ENCODE measurements around the gene PRKAR1B. TPM values are rescaled to one million over a fixed set of nuclear protein-coding genes. Genes with fewer than 3 reads are reported as not detected.
"Not testable (repeated sequence)": the region's sequence is repeated elsewhere in the genome, so short reads cannot be mapped to it uniquely, and the experiment has no call there.

PRKAR1B gene
- total RNA-seq, 1 donor from 2014 or later, result 16.5 TPM

DNA sequence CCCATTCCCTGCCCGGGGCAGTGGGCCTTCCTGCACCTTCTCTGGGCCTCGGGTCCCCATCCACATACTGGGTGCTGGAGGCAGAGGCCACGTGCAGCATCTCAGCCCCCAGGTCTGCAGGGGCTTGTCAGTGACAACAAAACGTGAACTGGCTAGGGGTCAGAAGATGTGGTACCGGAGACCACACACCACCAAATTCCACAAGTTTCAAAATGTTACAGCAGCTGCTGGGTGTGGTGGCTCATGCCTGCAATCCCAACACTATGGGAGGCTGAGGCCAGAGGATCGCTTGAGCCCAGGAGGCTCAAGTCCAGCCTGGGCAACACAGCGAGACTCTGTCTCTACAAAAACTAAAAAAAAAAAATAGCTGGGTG lies 62.7 kb downstream of the PRKAR1B start:
- intact Hi-C loops (cut with micrococcal nuclease), result no loop called here
- ATAC-seq (no peak), DNase-seq (no peak)

- DNase-seq (no peak), ATAC-seq (no peak)
- intact Hi-C loops (cut with micrococcal nuclease), result no loop called here
Observed at GRCh38 chr7:662576-662975, 64.5 kb downstream of the PRKAR1B start.

GRCh38 chr7:659996-660395 lies 67.1 kb downstream of the PRKAR1B start:
- ATAC-seq (no peak), DNase-seq (no peak)
- intact Hi-C loops (cut with micrococcal nuclease), result no loop called here

DNA sequence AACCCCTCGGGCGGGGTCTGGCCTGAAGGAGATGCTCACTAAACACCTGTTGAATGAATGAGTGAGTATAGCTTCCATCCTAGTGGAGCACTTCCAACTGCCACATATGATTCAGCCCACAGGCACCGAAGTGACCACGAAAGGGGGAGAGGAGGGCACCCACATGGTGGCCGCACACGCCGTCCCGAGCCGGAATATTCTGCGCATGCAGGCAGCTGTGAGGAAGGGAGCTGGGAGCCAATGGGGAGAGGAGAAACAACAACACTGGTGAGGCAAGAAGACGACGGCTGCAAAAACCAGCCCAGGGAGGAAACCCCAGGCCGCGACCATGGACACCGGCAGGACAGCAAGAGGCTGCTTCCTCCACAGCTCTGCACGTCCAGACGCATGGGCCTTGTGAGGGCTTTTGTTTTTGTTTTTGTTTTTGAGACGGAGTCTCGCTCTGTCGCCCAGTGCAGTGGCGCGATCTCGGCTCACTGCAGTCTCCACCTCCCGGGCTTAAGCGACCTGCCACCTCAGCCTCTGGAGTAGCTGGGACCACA lies 67.7 kb downstream of the PRKAR1B start:
- ATAC-seq, result no peak
- intact Hi-C loops (cut with micrococcal nuclease), result no loop called here
- no peak for DNase-seq

DNA sequence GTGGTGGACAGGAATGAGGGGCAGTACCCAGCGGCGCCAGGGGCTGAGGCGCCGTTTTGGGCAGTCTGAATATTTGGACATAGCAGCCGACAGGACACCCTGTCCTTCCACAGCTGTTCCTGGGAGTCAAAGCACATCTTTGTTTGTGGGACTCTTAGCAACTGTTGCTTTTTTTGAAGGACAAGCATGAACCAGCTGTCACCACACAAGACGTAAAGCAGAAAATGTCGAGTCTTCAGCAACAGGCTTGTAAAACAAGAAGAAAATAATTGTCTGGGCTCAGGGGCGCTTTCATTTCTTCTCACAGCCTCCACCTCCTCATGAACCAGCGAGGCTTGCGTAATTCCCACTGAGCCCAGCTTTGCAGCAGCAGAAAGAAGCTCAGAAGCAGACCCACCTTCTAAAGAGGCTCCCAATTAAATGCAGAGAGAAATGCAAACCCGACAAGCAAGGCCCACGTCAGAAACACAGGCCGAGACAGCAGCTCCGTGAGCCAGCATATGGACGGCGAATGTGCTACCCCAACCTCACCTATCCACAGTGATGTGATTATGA lies 69.4 kb downstream of the PRKAR1B start:
- peak; percentile 96 for ATAC-seq
- DNase-seq, result peak; percentile 58
- intact Hi-C loops (cut with micrococcal nuclease), result no loop called here

DNA sequence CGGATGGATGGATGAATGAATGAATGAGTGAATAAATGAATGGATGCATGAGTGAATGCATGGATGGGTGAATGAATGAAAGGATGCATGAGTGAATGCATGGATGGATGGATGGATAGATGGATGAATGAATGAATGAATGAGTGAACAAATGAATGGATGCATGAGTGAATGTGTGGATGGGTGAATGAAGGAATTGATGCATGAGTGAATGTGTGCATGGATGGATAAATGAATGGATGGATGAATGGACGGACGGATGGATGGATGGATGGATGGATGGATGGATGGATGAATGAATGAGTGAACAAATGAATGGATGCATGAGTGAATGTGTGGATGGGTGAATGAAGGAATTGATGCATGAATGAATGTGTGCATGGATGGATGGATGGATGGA lies 70.1 kb downstream of the PRKAR1B start:
- DNase-seq; ATAC-seq; intact Hi-C loops (cut with micrococcal nuclease): not testable (repeated sequence)

DNA sequence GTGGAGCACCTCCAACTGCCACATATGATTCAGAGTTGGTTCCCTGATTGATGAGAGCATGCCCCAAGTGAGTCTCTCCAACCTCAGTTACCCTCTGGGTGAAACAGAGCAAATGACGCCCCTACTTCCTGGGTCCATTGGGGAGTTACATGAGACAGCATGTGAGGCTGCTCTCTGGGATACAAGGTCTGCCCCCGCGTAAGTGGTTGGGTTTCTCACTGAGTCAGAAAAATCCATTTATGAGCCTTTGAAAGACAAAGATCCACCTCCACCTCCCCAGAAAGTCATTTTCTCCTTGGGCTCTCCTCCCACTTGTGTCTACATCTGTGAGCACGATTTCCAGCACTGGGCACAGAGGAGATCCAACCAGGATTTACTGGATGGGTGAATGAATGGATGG lies 71.3 kb downstream of the PRKAR1B start:
- ATAC-seq (no peak), DNase-seq (no peak)
- intact Hi-C loops (cut with micrococcal nuclease), result no loop called here

- no peak for DNase-seq
- intact Hi-C loops (cut with micrococcal nuclease), result no loop called here
- ATAC-seq, result no peak
Observed at GRCh38 chr7:653829-654764, 73.0 kb downstream of the PRKAR1B start.

GRCh38 chr7:652881-653280 lies 74.2 kb downstream of the PRKAR1B start:
- no peak for ATAC-seq
- intact Hi-C loops (cut with micrococcal nuclease), result no loop called here
- DNase-seq, result no peak

DNA sequence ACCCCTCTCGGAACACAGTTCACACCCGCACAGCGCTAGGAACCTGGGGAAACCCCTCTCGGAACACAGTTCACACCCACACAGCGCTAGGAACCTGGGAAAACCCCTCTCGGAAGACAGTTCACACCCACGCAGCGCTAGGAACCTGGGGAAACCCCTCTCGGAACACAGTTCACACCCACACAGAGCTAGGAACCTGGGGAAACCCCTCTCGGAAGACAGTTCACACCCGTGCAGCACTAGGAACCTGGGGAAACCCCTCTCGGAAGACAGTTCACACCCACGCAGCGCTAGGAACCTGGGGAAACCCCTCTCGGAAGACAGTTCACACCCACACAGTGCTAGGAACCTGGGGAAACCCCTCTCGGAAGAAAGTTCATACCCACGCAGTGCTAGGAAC lies 74.9 kb downstream of the PRKAR1B start:
- DNase-seq; intact Hi-C loops (cut with micrococcal nuclease): not testable (repeated sequence)

GRCh38 chr7:651032-651728 lies 75.9 kb downstream of the PRKAR1B start:
- intact Hi-C loops (cut with micrococcal nuclease), result no loop called here
- ATAC-seq (peak; percentile 8), DNase-seq (peak; percentile 2)

More for the DNA sequence above, 74.9 kb downstream of the PRKAR1B start:
- ATAC-seq, result not testable (repeated sequence)

DNA sequence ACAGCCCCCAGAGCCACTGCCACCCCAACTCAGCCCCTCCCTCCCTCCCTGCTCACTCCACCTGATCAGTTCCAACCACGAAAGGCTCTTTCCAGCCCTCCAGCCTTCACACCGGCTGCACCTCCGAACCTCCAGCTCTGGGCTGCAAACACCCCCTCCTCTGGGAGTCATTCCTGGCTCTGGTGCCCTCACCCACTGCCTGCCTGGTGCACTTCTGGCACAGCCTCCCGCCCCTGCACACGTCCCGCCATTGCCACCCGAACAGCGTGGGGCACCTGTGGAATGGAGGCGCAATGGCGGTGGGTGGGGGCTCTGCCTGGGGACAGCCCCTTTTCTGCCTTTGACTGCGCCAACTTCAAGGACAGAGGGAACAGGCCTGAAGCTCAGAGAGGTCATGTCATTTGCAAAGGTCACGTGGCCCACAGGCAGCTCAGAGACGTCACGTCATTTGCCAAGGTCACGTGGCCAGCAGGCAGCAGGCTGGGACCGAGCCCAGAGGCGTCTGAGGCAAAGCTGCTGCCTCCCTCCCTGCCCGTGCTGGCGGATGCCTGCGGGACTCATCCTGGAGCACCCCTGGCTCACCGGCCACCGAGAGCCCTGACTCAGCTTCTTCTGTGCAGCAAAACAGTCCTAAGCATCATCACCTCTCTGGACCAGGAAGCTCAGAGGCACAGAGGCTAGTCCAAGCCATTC lies 76.6 kb downstream of the PRKAR1B start:
- intact Hi-C loops (cut with micrococcal nuclease), result no loop called here
- DNase-seq (peak; percentile 88), ATAC-seq (peak; percentile 96)

- DNase-seq (no peak), ATAC-seq (no peak)
- intact Hi-C loops (cut with micrococcal nuclease), result no loop called here
Observed at GRCh38 chr7:646951-647350, 80.1 kb downstream of the PRKAR1B start.

GRCh38 chr7:646487-646886 lies 80.6 kb downstream of the PRKAR1B start:
- intact Hi-C loops (cut with micrococcal nuclease), result no loop called here
- DNase-seq, result no peak

GRCh38 chr7:645606-646005 lies 81.5 kb downstream of the PRKAR1B start:
- DNase-seq, result no peak
- ATAC-seq, result no peak

More at GRCh38 chr7:646487-646886, 80.6 kb downstream of the PRKAR1B start:
- ATAC-seq, result no peak

DNA sequence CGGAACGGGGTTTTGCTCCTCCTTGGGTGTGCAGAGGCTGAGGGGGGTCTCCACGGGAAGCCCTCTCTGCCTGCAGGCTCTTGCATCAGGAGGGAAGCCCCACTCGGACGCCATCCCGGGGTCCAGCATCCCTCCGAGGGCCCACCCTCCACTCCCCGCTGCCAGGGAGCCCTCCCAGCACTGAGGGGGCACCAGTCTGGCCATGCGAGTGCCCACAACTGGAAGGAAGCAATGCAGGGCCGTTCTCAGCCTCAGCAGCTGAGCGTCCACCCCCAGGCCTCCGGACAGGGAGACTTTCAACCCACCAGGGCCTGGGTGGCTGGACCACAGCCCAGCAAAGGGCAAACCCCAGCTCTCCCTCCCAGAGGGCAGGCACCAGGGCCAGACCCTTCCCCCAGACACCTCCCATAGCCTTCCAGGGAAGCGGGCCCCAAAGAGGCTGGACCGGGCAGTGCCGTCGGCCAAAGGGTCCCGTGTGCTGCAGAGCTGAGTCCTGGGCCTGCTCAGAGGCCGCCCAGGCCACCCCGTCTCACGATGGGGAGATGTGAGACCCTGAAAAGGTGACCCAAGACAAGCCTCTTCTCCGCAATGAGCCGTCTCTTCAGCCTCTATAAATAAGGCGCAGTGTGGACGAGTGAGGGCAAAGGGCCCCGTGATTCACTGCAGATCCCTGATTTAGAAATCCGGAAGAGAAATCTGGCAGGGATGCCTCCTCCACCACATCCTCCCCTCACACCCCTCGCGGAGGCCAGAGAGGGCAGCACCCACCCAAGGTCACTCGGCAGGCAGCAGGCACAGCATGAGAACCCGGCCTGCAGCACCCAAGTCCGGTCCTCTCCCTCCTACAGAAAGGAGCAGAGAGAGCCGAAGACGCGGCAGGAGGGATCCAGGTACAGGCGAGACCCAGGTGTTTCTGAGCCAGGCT lies 82.4 kb downstream of the PRKAR1B start:
- peak; percentile 76 for ATAC-seq
- intact Hi-C loops (cut with micrococcal nuclease), result no loop called here
- DNase-seq, result peak; percentile 66

More at GRCh38 chr7:645606-646005, 81.5 kb downstream of the PRKAR1B start:
- intact Hi-C loops (cut with micrococcal nuclease), result no loop called here

DNA sequence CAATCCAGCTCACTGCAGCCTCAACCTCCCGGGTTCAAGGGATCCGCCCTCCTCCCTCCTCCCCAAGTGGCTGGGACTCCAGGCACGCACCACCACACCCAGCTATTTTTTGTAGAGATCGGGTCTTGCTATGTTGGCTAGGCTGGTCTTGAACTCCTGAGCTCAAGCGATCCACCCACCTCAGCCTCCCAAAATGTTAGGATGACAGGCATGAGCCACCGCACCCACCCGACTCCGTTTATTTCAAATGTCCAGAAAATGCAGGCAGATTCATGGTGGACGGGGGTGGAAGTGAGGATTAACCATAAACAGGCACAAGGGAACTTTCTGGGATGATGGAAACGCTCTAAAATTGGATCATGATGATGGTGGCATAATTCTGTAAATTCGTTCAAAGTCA lies 85.1 kb downstream of the PRKAR1B start:
- ATAC-seq, result no peak
- no peak for DNase-seq
- intact Hi-C loops (cut with micrococcal nuclease), result no loop called here

- ATAC-seq (peak; percentile 66), DNase-seq (no peak)
- intact Hi-C loops (cut with micrococcal nuclease), result no loop called here
Observed at GRCh38 chr7:641269-641671, 85.8 kb downstream of the PRKAR1B start.

Measured in left ventricle myocardium superior (tissue), 1 donor.